KOPT-K1 (cell line): ENCODE data around the gene CFAP97.
"Not testable (repeated sequence)": the region's sequence is repeated elsewhere in the genome, so short reads cannot be mapped to it uniquely, and the experiment has no call there.

Experiments used
- H3K27ac ChIP-seq: fragments of 200-600 bp; sonication (generic); 2 replicates; pipeline ENCODE4 v1.5.1; 2016; ENCODE audit warnings: antibody characterized with exemption, mild to moderate bottlenecking, low read depth, low read length; ENCODE audit not compliant: poor library complexity, severe bottlenecking
- H3K36me3 ChIP-seq: fragments of 200-600 bp; sonication (generic); 2 replicates; pipeline ENCODE4 v1.5.1; 2017; ENCODE audit warnings: antibody characterized with exemption, mild to moderate bottlenecking, low read length, moderate library complexity; ENCODE audit not compliant: insufficient read depth
- H3K9me3 ChIP-seq: fragments of 200-600 bp; sonication (generic); 2 replicates; pipeline ENCODE4 v1.5.1; 2017; ENCODE audit warnings: antibody characterized with exemption, low read length, mild to moderate bottlenecking; ENCODE audit not compliant: insufficient read depth, poor library complexity, severe bottlenecking

CFAP97 gene

DNA sequence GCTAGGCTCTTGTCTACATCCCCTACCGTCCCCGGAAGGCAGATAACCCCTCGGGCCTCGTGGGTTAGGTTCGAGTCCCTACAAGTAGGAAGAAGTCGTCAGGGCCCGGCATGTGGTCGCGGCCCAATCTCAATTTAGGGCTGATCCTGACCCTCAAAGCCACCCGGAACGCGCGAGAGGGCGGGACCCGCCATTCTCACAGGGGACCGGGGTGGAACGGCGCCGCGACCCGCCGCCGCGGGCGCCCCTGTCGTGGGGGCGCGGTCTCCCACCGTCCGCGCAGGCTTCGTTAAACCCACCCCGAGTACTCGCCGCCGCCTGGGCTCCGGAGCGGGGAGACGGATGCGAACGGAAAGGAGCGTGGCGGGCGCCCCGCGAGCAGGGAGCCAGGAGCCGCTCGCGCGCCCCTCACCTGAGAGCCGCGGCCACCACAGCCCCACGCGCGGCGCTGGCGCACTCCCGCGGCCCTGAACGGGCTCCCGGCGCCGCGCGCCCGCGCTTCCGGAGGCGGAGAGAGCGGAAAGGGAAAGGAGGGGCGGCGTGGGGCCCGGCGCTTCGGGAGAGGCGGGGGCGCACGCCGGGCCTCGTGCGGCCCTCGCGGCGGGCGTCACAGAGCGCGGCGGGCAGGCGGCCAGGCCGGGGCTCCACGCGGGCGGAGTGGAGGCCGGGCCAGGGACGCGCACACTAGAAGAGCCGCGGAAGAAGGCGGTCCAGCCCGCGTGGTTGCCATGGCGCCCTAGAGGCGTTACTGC is at the start of gene CFAP97:
Gene CFAP97 (minus strand): TSS at position 515 of the 752 bp plus-strand sequence. CDS start 12,804 bp downstream, outside the sequence.
- H3K36me3 ChIP-seq: peaks cover 9% of the 10 kb centered on the region
- peak within 1 kb of the TSS; percentile 81 for H3K27ac ChIP-seq
- no peaks in the 10 kb centered on the region for H3K9me3 ChIP-seq

GRCh38 chr4:185249105-185249504 is 45.3 kb upstream of the CFAP97 start:
- no peak overlapping the region for H3K27ac ChIP-seq
- H3K9me3 ChIP-seq: no peaks in the 10 kb centered on the region
- H3K36me3 ChIP-seq: no peaks in the 10 kb centered on the region

DNA sequence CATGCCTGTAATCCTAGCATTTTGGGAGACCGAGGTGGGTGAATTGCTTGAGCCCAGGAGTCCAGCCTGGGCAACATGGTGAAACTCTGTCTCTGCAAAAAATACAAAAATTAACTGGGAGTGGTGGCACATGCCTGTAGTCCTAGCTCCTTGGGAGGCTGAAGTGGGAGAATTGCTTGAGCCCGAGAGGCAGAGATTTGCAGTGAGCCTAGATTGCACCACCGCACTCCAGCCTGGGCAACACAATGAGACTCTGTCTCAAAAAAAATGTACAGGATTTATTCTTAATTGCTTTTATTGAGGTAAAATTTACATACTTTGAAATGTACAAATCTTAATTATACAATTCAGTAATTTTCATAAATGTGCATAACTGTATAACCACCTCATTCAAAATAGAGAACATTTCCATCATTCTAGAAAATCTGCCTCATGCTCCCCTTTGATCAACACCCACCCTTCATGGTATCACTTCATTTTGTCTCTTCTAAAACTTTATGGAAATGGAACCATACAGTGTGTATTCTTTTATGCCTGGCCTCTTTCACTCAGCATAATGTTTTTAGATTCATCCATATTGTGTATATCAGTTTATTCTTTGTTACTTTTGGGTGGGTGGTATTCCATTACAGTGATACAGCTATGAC is 44.7 kb upstream of the CFAP97 start:
- H3K36me3 ChIP-seq: no peaks in the 10 kb centered on the region
- H3K27ac ChIP-seq: no peak overlapping the region
- no peaks in the 10 kb centered on the region for H3K9me3 ChIP-seq

- Histone ChIP-seq H3K36me3 (no peaks in the 10 kb centered on the region), H3K9me3 (no peaks in the 10 kb centered on the region), H3K27ac (no peak overlapping the region)
Measured at GRCh38 chr4:185247151-185247550, 43.4 kb upstream of the CFAP97 start.

- Histone ChIP-seq H3K9me3 (no peaks in the 10 kb centered on the region), H3K36me3 (no peaks in the 10 kb centered on the region), H3K27ac (no peak overlapping the region)
Measured at GRCh38 chr4:185246453-185246852, 42.7 kb upstream of the CFAP97 start.

DNA sequence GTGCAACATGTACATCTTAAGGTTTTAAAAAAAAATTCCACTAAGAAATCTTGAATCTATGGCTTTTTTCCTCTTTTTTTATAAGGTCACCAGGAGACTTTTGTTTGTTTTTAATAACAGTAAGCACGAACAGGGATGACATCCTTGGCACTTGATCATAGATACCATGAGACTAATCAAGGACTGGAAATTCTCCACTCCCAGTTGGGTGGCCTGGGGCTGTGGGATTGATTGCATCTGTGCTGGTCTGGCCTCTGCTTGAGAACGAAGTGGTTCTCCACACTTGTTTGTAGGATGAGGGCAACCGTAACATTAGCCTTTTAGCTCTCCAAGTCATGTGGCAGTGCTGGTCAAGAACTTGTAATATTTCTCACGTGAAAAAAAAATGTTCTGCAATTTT is 41.0 kb upstream of the CFAP97 start:
- no peaks in the 10 kb centered on the region for H3K36me3 ChIP-seq
- no peaks in the 10 kb centered on the region for H3K9me3 ChIP-seq
- no peak overlapping the region for H3K27ac ChIP-seq

- H3K36me3 ChIP-seq: no peaks in the 10 kb centered on the region
- H3K27ac ChIP-seq: no peak overlapping the region
- peaks cover 3% of the 10 kb centered on the region for H3K9me3 ChIP-seq
Measured at GRCh38 chr4:185243879-185244278, 40.1 kb upstream of the CFAP97 start.

- H3K27ac ChIP-seq: no peak overlapping the region
- no peaks in the 10 kb centered on the region for H3K36me3 ChIP-seq
- H3K9me3 ChIP-seq: peaks cover 9% of the 10 kb centered on the region
Measured at GRCh38 chr4:185242749-185243533, 39.1 kb upstream of the CFAP97 start.

- H3K36me3 ChIP-seq, H3K9me3 ChIP-seq, H3K27ac ChIP-seq: not testable (repeated sequence)
Measured at GRCh38 chr4:185240486-185240885, 36.7 kb upstream of the CFAP97 start.

GRCh38 chr4:185238750-185239149 is 35.0 kb upstream of the CFAP97 start:
- Histone ChIP-seq H3K27ac (no peak overlapping the region), H3K36me3 (no peaks in the 10 kb centered on the region), H3K9me3 (peaks cover 9% of the 10 kb centered on the region)

DNA sequence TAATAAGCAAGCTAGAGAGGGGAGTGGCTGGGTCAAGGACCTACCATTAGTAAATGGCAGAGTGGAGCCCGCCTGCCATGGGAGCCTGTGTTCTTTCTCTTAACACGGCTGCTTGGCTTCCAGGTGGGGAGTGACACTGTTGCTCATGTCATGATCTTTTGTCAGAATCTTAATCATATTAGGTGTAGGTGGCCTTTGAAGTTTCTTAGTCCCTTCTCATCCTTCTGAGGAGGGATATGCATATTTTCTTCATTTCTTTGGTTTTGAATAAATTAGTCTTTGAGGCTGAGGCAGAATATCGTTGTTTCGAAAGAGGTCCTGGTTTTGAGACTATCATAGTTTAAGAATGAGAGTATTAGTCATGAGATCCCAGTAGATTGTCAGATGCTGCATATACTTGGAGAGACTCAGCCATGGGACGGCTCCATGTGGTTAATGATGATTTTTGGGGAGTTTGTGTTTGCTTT is 34.4 kb upstream of the CFAP97 start:
- Histone ChIP-seq H3K9me3 (peaks cover 9% of the 10 kb centered on the region), H3K36me3 (no peaks in the 10 kb centered on the region), H3K27ac (no peak overlapping the region)

DNA sequence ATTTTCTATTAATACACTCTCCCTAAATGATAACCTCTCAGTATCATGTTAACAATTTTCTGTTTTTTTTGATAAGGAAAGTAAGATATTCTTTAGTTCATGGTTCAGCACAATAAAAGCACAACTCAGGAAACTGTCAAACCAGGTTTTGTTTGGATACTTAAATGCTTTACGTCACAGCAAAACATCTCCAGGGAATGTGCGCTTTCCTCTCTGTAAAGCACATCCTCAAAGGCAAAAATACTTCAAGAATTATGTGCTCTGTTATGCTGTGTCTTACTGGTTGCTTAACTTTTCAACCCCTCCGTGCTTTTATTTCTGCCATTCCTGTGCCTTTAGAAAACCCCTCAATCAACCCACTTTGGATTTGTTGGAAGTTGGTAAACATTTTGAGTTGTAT is 33.4 kb upstream of the CFAP97 start:
- H3K27ac ChIP-seq: no peak overlapping the region
- no peaks in the 10 kb centered on the region for H3K36me3 ChIP-seq
- peaks cover 9% of the 10 kb centered on the region for H3K9me3 ChIP-seq

GRCh38 chr4:185235843-185236503 is 32.2 kb upstream of the CFAP97 start:
- Histone ChIP-seq H3K27ac (no peak overlapping the region), H3K9me3 (peaks cover 9% of the 10 kb centered on the region), H3K36me3 (no peaks in the 10 kb centered on the region)

DNA sequence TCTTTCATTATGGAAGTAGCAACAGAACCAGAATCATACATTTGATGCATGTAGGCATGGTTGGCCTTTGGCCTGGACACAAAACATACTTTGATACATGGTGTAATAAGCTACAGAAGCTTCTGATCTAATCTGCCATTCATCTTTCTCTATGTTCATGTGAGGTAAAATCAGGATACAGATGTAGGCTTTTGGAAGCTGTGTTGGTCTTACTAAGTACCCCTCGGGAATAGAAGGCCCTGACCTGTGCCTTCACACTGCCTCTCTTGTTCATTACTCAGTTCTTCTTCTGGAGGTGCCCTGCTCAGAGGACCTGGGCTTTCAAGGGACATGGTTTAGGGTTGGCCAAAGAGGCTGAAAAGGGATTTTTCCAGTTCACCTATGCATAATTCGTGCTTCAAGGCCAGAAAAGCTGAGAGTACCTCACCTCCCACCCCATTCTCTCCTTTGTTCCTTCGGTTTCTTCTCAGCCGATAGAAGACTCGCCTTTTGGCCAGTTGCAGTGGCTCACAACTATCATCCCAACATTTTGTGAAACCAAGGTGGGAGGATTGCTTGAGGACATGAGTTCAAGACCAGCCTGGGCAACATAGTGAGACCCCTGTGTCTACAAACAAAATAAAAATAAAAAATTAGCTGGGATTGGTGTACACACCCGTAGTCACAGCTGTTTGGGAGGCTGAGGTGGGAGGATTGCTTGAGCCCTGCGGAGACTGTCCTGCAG is 31.5 kb upstream of the CFAP97 start:
- Histone ChIP-seq H3K27ac (no peak overlapping the region), H3K9me3 (peaks cover 9% of the 10 kb centered on the region)

More for the DNA sequence above, 31.5 kb upstream of the CFAP97 start:
- no peaks in the 10 kb centered on the region for H3K36me3 ChIP-seq
